Measurements from ENCODE around the gene SMOC1.

The SMOC1 gene

DNA sequence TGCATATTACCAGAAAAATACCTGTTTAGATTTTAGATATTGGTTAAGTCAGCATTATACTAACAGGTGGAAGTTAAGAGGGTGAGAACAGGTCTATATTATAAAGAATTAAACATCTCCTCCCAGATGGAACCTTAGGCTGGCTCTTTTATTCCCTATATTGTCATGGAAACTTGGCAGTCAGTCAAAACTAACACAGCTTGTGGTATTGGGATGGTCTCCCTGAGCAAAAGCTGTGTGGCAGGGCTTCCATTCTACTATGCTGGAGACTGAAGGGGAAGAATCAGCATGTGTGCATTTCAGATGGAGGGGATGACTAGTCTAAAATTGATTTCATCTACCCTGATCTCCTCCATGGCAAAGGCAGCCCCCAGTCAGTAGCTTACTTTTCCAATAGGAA lies 66.7 kb downstream of the SMOC1 start:
- DNase-seq, result no peak

DNA sequence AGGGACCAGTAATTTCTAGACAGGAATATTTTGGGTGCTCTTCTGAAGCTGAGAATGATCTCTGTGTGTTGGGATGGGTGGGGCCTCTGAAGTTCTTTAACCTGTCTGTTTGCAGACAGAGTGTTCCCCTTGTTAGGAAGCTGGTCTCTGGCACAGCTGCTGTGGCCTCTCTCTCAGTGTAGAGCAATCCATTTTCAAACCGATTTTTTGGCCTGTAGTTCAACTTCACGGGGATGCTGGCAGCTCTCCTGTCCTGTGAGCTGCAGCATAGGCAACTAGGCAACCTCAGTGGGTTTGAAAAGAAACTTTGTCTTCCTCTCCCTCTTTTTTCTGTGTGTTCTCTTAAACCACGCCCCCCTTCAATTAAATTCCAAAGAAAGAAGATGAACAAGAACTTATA lies 69.1 kb downstream of the SMOC1 start:
- DNase-seq, result no peak

DNA sequence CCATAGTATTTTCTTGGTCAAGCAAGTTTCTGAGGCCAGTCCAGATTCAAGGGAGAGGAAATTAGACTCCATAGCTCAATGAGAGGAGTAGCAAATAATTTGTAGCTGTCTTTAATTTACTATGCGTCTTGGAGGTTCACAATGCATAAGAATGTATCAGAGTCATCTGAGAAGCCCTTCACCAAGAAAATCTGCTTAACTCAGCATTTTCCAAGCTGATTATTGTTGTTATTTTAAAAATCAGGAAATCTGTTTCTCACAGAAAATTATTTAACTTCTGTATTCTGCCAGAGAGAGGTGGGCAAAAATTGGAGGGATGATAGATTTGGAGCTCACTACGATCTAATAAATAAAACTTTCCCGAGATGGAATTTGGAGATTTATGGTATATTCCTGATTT lies 72.0 kb downstream of the SMOC1 start:
- DNase-seq, result no peak

DNA sequence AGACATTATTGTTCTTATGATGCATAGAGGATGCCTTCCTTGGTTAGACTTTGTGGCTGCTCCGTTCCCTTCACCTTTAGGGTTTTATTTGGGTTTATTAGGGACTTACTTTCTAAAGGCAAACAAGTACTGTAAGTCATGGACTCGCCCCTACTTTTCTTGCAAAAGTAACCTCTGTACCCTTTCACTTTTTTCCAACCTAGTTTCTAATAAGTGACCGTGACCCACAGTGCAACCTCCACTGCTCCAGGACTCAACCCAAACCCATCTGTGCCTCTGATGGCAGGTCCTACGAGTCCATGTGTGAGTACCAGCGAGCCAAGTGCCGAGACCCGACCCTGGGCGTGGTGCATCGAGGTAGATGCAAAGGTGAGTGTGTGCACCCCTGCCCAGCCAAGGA lies 72.7 kb downstream of the SMOC1 start:
- no peak for DNase-seq

DNA sequence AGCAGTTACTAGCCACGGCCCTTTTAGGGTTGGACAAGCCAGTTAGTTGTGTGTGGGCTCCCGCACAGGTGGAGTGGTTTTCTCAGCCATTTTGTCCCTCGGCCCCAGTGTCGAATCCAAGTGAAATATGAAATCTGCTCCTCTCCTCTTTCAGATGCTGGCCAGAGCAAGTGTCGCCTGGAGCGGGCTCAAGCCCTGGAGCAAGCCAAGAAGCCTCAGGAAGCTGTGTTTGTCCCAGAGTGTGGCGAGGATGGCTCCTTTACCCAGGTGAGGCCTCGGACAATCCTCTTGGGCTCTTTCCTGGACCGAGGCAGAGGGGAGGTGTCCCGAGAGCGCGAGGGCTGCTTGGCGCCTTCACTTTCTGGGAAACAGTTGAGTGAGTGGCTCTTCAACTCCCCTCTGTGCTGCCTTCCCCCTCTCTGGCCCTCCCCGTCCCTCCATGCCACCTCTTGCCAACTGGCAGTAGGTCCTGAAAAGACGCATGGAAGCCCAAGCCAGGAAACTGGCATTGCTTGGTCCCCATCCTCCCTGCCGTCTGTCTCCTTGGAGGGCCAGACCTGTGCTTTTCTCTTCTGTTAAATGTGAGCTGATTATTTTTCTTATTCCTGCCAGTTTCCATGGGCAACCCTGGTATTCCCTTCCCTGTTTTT lies 74.2 kb downstream of the SMOC1 start:
- no peak for DNase-seq

DNA sequence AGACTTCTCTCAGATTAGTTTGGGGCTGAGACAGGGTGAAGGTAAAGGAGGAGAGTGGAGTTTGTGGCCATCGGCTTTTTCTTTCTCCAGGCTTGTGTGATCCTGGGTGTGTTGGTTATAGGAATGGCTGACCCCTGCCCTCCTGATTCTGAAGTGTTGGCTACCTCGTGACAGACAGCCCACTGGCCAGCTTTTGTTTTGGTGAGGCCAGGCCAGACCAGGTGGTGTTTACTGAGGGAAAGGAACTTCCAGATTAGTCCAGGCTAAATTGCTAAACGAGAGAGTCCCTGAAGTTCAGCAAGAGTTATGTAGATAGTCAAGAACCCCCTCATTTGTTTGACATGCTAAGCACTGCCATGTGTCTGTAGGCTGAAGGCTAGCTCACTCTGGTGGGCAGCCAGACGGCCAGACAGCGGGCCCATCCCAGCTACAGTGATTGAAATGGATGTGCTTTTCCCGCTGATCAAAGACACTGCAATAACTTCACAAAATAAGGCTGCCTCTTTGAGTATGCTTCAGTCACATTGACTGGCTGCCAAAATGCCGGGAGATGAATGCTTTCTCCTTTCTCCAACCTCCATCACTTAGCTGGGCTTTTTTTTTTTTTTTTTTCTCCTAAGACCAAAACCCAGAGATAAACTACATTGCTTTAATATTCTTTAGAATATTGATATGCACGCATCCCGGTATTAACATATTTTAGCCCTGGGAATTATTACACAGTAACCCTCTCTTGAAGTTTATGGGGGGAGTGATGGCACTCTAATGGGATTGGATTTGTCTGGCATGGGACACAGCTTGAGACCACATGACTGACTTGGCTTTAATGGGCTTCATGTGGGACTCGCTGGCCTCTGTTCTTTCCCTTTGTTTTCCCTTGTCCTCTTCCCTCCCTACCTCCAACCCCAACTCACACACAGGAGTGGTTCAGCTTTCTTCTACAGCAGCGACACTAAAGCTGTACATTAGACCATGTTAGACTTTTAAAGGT lies 76.9 kb downstream of the SMOC1 start:
- DNase-seq, result no peak

DNA sequence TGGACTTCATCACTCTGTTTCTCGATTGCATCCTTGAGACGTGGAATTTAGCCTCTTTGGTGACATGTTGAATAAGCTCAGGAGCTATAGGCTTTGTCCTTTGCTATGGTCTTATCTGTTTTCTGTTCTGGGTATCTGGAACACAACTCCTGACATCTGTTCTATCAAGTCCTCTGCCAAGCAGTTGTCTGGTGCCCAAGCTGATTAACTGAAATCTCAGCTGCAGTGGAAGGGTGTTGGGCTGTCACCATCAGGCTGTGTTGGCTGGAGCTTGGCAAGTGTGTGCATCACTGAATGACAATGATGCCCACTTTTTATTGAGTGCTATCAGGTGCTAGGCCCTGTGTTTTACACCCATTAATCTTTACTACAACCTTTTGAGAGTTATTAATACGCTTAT lies 77.8 kb downstream of the SMOC1 start:
- no peak for DNase-seq

DNA sequence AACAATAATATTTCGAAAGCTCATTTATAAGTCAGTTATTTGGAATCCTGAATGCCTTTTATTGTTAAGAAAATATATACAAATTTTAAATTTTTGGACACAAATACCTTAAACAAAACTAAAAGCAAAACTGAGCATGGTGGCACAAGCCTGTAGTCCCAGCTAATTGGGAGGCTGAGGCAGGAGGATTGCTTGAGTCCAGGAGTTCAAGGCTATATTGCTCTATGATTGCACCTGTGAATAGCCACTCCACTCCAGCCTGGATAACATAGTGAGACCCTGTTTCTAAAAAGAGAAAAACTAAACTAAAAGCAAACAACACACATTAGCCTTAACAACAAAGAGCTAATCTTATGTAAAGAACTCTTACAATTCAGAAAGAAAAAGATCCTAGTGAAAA lies 78.8 kb downstream of the SMOC1 start:
- no peak for DNase-seq

DNA sequence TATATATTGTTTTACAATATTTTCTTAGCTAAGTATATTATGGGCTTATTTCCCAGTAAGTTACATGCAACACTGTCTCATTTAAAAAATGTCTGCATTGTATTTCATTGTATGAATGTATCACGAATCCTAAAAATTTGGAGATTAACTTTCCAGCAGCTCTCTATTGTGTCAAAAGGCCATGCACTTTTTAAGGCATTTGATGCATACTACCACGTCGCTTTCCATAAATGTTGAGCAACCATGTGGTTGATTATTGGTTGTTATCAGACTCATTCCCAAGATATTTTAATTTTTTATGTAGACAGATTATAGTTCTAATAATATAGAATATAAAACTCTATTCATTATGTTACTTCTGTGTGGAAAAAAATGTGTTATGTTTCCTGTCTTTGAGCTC lies 79.9 kb downstream of the SMOC1 start:
- DNase-seq, result no peak

DNA sequence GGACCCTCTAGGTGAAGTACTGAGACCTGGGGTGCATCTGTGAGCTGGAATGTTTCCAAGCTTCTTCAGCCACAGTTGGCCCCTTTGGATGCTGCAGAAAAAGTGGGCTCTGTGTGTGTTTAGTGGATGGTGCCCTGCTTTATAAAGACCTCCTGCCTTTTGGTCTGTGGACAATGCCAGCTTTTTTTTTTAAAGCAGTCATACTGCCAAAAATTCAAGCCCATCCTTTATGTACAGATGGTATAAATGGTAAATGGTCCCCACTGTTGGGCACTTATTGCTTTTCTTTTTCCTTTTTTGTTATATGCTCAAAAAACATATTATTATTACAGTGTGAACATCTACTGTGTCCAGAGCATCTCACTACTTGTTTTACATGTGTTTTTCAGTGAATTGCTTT lies 81.1 kb downstream of the SMOC1 start:
- DNase-seq, result no peak

DNA sequence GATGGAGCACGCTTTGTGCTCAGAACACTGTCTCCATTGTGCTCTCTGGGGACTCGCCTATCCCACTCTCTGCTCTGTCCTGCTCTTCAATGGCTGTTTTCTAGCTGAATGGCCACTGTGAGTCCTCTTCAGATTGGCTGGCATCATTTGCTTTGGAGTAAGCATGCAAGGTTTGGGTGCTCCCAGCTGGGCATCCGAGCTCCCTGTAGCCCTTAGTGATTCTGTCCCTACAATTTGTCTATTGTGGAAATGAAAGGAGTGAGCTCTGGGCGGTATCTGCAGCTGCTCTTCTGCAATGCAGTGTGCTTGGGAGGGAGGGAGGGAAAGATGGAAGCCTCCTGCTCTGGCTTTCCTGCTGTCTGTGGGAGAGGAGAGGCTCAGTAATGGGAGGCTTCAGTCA lies 84.8 kb downstream of the SMOC1 start:
- DNase-seq, result no peak

DNA sequence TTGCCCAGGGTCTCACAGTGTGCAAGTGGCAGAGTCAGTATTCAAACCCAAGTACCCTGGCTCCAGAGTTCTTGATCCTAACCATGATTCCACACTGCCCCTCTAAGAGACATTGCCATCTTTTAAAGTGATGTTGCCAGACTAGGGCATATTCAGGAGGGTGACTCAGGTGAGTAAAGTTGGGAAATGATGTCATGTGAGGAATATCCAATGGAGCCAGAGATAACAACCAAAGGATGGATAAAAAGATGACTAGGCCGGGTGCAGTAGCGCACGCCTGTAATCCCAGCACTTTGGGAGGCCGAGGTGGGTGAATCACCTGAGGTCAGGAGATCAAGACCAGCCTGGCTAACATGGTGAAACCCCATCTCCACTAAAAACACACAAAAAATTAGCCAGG lies 85.6 kb downstream of the SMOC1 start:
- DNase-seq, result no peak

DNA sequence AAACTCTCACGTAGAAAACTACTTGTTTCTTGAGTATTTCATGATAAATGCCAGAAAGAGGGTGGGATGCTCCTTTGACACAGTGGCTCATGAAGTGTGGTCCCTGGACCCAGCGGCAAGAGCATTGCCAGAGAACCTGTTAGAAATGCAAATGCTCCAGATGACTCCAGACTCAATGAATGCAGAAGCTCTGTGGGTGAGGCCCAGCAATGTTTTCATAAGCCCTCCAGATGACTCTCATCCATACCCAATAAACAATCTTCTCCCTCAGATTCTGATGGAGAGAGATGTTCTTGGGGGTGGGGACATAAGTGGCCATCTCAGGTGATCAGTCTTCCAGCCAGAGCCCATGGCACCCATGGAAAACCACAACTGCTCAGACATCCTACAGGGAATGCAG lies 88.9 kb downstream of the SMOC1 start:
- DNase-seq, result no peak

DNA sequence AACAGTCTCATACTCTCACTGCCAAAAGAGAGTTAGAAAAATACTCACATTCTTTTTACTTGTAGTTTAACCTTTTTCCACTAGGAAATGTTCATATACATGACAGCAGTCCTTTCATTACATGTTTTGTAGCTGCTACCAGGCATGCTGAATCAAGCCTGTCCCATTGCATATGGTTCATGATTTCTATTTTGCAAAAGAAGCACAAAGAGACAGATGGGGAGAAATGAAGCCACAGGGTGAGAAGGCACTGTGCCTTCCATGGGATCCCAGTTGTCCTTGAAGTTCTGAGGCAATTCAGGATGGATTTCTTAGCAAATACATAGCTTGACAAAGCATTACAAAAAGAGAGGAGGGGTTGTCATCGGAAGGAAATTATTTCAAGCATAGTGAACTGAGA lies 89.5 kb downstream of the SMOC1 start:
- DNase-seq, result no peak

DNA sequence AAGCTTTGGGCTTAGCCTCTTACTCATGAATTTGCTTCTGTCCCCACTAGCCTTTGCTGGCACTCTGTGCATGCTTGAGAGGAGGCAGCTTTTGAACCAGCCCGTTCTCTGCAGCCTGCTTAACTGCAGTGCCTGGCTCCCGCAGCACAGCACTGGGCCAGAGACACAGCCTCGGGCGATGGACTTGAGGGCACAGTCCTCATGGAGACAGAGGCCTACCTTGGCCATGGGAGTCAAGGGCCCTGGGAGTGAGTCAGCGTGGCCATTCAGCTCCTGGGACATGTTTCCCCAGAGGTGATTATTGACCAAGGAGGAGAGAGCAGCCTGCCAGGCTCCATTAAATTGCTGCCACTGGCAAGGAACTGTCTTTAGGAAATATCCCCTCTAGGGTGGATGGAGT lies 93.5 kb downstream of the SMOC1 start:
- no peak for DNase-seq

DNA sequence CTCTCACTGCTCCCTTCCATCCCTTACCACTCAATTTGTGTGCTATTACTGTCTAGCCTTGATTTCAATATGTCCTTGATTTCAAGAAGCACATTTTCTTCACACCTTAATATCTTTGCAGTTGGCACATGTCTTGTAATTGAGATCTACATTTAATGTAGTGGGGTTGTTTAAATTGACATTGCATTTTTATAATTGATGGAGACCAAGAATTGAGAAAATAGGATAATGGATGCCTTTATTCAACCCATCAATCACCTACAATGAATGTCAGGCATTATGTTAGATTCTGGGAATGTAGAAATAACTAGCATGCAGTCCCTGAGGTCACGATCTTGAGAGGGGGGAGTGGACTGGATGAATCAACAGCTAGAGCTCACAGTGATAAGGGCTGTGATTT lies 94.6 kb downstream of the SMOC1 start:
- no peak for DNase-seq

DNA sequence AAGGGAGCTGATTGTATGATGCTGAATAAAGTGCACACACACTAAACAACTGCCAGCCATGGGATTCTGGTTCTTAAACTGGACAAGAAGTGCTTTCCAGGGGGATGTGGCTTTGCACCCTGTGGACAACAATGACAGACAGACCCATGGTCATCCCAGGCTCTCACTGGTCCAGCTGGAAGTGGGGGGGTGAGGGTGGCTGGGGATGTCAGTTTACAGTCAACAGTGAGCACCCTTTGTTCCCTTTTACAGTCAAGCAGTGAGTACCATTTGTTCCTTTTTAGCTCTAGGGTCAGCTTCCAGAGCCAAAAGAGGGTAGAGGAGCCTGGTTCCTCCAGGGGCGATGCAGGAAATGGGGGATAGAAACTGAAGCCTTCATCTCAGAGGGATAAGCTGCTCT lies 100.7 kb downstream of the SMOC1 start:
- DNase-seq, result no peak

DNA sequence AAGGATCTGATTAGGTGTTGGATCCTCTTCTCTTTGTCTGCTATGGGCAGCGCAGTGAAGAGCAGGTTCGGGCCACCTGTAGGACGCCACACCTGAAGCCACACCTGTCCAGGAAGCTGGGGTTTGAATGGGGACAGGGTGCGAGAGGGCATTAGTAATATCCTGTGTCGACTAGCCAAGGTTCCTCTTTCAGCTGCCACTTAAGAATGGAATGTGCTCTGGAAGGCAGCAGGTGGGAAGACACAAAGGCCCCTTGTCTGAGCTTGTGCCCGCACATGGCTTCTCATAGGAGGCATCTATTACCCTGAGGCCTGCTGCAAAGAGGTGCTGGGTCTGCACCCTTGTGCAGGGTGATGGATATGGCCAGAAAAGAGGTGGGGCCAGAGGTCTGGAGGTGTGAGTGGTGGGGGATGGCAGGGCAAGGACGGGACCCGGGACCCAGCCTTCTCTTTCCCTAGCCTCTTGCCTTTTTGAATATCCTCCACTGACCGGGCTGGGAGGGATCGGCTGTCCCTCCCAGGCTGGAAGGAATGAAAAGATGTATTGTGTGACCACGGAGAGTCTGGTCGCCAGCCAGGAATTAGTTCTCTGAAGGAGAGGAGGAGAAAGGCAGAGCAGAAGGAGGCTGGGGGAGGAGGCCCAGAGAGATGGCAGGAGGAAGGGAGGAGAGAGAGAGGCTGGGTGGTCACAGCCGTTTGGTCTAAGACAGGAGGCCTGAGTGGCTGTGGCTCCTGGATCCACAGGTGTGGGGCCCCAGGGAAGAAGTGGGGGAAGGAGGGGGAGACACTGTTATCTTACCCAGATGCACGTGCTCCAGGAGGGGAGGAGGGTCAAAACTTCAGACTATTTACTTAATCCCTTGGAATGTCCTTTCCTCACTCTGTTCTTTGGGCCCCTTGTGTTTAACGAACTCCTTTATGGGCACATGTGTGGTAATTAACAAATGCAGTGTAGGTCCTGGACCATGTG lies 101.5 kb downstream of the SMOC1 start:
- DNase-seq, result no peak

DNA sequence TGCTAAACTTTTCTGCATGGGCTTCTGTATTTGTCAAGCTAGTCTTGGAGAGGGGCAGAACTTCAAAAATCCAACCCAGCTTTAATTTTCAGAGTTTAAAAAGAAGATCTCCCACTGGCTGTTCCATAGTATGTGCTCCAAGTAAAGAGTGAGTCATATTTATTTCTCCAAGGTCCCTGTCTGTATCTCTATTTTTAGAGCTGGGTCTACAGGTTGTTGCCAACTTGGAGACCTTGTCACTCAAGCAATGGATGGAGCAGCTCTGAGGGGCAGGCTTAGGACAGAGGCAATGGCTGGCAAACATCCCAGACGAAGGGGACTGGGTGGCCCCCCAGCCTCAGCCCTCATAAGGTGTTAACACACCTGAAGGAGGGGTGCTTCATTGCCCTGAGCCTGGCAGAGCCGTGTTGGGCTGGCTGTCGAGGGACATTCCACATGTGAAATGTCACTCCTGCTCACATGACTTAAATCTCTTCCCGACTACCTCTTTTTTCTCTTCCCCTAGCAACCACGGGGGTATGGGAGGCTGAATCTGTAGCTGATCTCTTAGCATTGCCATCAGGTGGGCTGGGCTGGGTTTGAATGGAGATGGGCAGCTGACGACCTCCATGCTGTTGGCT lies 103.1 kb downstream of the SMOC1 start:
- no peak for DNase-seq

DNA sequence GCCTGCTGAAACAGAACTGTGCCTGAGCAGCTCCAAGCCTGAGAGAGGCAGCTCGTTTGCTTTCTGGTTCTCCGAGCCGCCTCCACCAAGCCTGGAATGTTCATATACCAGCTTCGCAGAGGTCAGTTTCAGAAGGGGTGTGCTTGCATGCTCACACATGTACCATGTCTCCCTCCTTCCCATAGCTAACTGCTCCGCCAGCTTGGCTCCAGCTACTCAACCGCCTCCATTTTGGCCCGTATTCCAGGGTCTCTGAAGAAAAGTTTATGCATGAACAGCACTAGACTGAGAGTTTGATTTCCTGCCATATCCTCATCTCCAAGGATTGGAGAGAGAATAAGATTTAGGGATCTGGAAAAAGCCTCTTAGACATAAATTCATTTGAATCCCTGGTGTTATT lies 103.7 kb downstream of the SMOC1 start:
- DNase-seq, result no peak

DNA sequence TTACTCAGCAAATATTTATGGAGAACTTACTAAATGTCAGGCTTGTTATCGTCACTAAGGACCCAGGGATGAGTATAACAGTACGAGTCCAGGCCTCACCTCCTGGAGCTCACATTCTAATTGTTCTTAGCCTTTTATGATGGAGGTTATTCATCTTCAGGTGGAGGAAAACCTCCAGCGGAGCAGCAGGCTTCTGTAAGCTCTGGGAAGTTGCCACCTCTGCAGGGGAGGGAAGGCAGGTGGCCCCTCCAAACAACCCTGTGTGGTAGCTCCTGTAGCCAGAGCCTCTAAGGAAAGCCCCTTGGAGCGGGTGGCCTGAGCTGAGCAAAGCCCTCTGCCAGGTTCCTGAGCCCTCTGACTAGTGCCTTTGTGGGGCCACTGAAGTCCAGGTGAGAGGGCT lies 104.1 kb downstream of the SMOC1 start:
- no peak for DNase-seq

DNA sequence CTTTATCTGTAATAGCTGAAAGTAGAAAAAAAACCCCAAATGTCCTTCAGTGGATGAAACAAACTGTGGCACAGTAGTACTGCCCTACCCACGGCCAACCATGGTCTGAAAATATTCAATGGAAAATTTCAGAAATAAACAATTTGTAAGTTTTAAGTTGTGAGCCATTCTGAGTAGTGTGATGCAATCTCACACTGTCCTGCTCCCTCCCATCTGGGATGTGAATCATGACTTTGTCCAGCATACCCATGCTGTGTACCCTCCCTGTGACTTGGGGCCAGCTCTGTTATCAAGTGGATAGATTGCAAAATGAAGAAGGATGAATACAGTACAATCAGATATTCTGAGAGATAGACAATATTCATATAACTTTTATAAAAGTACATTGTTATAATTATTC lies 106.2 kb downstream of the SMOC1 start:
- no peak for DNase-seq

DNA sequence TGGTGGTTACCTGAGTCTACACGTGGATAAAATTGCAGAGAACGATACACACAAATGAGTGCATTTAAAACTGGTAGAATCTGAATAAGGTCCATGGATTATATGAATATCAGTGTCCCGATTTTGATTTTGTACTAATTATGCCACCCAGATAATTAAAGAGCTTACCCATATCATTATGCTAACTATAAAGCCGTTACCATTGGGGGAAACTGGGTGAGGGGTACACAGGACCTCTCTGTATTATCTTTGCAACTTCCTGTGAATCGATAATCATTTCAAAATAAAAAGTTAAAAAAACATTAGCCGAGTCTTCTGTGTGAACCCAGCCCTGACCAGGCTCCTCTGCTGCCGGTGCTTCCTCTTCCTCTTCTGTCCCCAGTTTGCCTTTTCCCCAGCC lies 107.1 kb downstream of the SMOC1 start:
- no peak for DNase-seq

Data from activated gamma-delta T cell treated with Interleukin-2 at 50 U/mL for 16 hours (primary cell).